K562 (cell line): ENCODE data around the gene SFXN5.

Experiments
- BRD9 ChIP-seq: fragments of 450-650 bp; IDR thresholded peaks from 2 replicates; pipeline ENCODE4 v1.6.1; 2018; ENCODE audit warnings: low read depth; ENCODE audit not compliant: partially characterized antibody
- MTA1 ChIP-seq: fragments of 450-650 bp; IDR thresholded peaks from 2 replicates; pipeline ENCODE4 v1.6.1; 2017; ENCODE audit warnings: borderline replicate concordance
- POLR2A ChIP-seq: fragments of 450-650 bp; conservative IDR thresholded peaks from 2 replicates; pipeline ENCODE4 v1.6.1; 2016
- TAL1 ChIP-seq: fragments of 450-650 bp; IDR thresholded peaks from 2 replicates; pipeline ENCODE4 v1.6.1; 2016; ENCODE audit warnings: mild to moderate bottlenecking
- ZNF282 ChIP-seq: sonication (generic); formaldehyde crosslinking; IDR thresholded peaks from 2 replicates; pipeline ENCODE4 v1.8.1; 2023; ENCODE audit warnings: missing genetic modification reagents
- ZNF76 ChIP-seq: fragments of 250-450 bp; sonication (Bioruptor Pico); IDR thresholded peaks from 2 replicates; pipeline ENCODE4 v1.4.0; 2020; ENCODE audit warnings: mild to moderate bottlenecking, moderate library complexity, borderline replicate concordance
- ZNF830 ChIP-seq: fragments of 250-450 bp; sonication (Bioruptor Pico); IDR thresholded peaks from 2 replicates; pipeline ENCODE4 v1.5.0; 2021; ENCODE audit warnings: mild to moderate bottlenecking
- TF ChIP-seq, protein P1 (sequence below), 3 experiments: IDR thresholded peaks in 2 of 3; conservative IDR thresholded peaks in 1 of 3; 2 replicates each; pipeline ENCODE4 v1.5.1; 2011 to 2012; ENCODE audit warnings: low read length in 3 of 3, mild to moderate bottlenecking in 3 of 3, control low read depth in 2 of 3, improper control_type of control experiment in 1 of 3, inconsistent platforms in 1 of 3, low read depth in 1 of 3, mixed read lengths in 1 of 3, moderate library complexity in 1 of 3; ENCODE audit not compliant: insufficient read depth in 2 of 3

DNA sequence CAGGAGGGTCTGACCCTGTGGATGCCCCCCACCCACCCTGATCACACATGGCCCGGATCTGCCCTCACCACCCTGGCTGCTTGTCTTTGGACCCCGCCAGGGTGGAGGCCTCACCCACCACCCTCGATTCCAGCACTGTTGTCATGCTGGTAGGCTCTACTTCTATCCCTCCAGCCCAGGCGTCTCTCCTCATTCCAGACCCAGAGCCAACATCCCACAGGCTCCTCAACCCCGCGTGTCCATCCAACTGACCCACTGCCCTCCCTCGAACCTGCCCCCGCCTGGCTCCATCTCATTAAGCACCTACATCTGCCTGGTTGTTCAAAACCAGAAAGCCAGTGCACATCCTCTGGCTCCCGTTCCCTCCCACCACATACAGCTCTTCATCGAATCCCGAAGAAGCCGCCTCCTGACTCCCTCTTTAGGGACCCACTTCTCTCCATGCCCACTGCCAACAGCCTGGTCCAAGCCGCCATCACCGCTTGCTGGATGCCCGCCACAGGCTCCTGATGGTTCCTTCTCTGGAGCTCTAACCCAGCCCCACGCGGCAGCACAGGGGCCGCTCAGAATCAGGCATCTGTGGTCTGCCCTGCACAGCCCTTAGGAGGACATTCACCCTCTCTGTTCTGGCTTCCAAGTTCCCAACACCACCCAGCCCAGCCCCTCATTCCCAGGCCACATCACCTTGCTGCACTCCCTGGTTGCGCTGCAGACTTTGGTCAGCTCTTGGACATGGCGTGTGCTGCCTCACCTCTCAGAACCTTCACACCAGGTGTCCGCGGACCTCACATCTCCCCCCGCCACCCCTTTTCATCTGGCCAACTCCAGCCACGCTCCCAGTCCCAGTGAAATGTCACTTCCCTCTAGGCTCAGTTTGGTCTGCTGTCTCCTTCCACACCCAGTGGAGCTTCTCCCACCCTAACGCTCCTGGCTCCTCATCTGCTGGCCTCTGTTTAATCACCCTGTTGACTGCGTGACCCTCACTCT is 111.2 kb downstream of the SFXN5 start:
- TF ChIP-seq MTA1, result no peak
- no peak for TF ChIP-seq POLR2A
- no peak for TF ChIP-seq TAL1
- no peak for TF ChIP-seq ZNF282 (CRISPR knock-in tag)
- no peak for TF ChIP-seq BRD9
- TF ChIP-seq ZNF76, result no peak
- TF ChIP-seq, protein P1, sequence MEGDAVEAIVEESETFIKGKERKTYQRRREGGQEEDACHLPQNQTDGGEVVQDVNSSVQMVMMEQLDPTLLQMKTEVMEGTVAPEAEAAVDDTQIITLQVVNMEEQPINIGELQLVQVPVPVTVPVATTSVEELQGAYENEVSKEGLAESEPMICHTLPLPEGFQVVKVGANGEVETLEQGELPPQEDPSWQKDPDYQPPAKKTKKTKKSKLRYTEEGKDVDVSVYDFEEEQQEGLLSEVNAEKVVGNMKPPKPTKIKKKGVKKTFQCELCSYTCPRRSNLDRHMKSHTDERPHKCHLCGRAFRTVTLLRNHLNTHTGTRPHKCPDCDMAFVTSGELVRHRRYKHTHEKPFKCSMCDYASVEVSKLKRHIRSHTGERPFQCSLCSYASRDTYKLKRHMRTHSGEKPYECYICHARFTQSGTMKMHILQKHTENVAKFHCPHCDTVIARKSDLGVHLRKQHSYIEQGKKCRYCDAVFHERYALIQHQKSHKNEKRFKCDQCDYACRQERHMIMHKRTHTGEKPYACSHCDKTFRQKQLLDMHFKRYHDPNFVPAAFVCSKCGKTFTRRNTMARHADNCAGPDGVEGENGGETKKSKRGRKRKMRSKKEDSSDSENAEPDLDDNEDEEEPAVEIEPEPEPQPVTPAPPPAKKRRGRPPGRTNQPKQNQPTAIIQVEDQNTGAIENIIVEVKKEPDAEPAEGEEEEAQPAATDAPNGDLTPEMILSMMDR (IDR thresholded peaks at IDR 0.05 in 2 of 3, conservative IDR thresholded peaks at IDR 0.05 in 1 of 3; ENCODE audit: insufficient read depth in 2 of 3, low read depth in 1 of 3, low read length in 3 of 3), result no peak
- TF ChIP-seq ZNF830, result no peak
